Psoas muscle (tissue), 8 donors: ENCODE data around the gene SLC22A16. TPM values are rescaled to one million over a fixed set of nuclear protein-coding genes. Genes with fewer than 3 reads are reported as not detected.

Experiments
- ATAC-seq, 4 donors: fragments of 200-7000 bp; cut with Tn5 transposase; one replicate each; pipeline ENCODE4 v1.9.1; 2020; ENCODE audit warnings: moderate library complexity in 3 of 4, mild to moderate bottlenecking in 2 of 4
- DNase-seq, 2 donors: peaks; one replicate each; pipeline ENCODE4 v3.0.0-alpha.2; 2020
- H3K27ac ChIP-seq: fragments of 200-600 bp; one replicate; pipeline ENCODE4 v1.8.0; 2022
- H3K27me3 ChIP-seq, 3 donors: fragments of 200-600 bp in 1 of 3; one replicate each; pipeline versions ENCODE4 v1.6.1 to v1.8.0; 2013 to 2022; ENCODE audit warnings: low read length in 2 of 3, mild to moderate bottlenecking in 2 of 3, moderate library complexity in 1 of 3; ENCODE audit not compliant: insufficient read depth in 3 of 3
- H3K36me3 ChIP-seq, 2 donors: fragments of 200-600 bp in 1 of 2; one replicate each; pipeline versions ENCODE4 v1.6.1 to v1.8.0; 2013 to 2022; ENCODE audit warnings: low read depth in 1 of 2, mild to moderate bottlenecking in 1 of 2, moderate library complexity in 1 of 2; ENCODE audit not compliant: insufficient read depth in 1 of 2
- H3K4me1 ChIP-seq: fragments of 200-600 bp; one replicate; pipeline ENCODE4 v1.8.0; 2022
- H3K4me3 ChIP-seq: fragments of 200-600 bp; one replicate; pipeline ENCODE4 v1.8.0; 2022; ENCODE audit warnings: mild to moderate bottlenecking
- H3K9me3 ChIP-seq: fragments of 200-600 bp; one replicate; pipeline ENCODE4 v1.8.0; 2022
- CTCF ChIP-seq: fragments of 200-600 bp; IDR thresholded peaks from one replicate; pipeline ENCODE4 v1.8.0; 2022; ENCODE audit warnings: antibody characterized with exemption
- WGBS, 3 donors: extraction: QIAGEN DNeasy Blood & Tissue Kit; methylation state at CpG; one replicate each; pipeline versions ENCODE4 v1.1.6 to v1.1.7; 2013; 5-methylcytosine and 5-hydroxymethylcytosine counted together
- intact Hi-C, 2 donors: fragments of 100-400 bp; cut with DNase I; formaldehyde crosslinking; loops; one replicate each; pipeline versions ENCODE4 v1.11.0 to v1.14.2; 2022
- polyA plus RNA-seq, 3 donors: library from polyadenylated mRNA; stranded (reverse); fragments of 200-250 nt; gene quantifications; one replicate each; pipeline ENCODE4 v1.2.3, GENCODE V29; 2013
- total RNA-seq, 4 donors: library from RNA; stranded (reverse); fragmentation: NEBNext Ultra II Directional in 2 of 4; extraction: Animal tissue kit (Norgen Biotek cat#: 25700) in 2 of 4; gene quantifications; one replicate each; pipeline versions ENCODE4 v1.2.1 to v1.2.4, GENCODE V29; 2021 to 2023
- donor health status: healthy with polysubstance abuse.
- donor health status: DM: no; HTN: no; CAD: no; lungs with moderate emphysema.
- donor health status: Bipolar disorder and iron deficiency.
- donor health status: healthy.
- donor health status: DM: yes; HTN: yes; CAD: no.
- donor health status: DM: no; HTN: no; CAD: no.
- donor health status: DM: no; HTN: no; CAD: no.
- donor health status: DM: yes; HTN: yes; CAD: no.

SLC22A16 gene
- total and polyA plus RNA-seq, 7 donors, result 0.03 to 0.07 TPM; not detected in 5

GRCh38 chr6:110447761-110448160, 28.7 kb downstream of the SLC22A16 start:
- H3K9me3 ChIP-seq, result no peaks in the 10 kb centered on the region
- intact Hi-C loops, result no loop called here
- no peak overlapping the region for H3K4me3 ChIP-seq
- TF ChIP-seq CTCF, result no peak
- DNase-seq, result no peak
- no peak for ATAC-seq
- no peak overlapping the region for H3K27ac ChIP-seq
- H3K27me3 ChIP-seq, result no peaks in the 10 kb centered on the region
- no peaks in the 10 kb centered on the region for H3K4me1 ChIP-seq
- 92 to 94% (median 94%) methylated on average over 3 of the region's 3 CpGs for WGBS, 3 donors
- no peaks in the 10 kb centered on the region for H3K36me3 ChIP-seq

GRCh38 chr6:110446405-110446804, 30.0 kb downstream of the SLC22A16 start:
- no peak for ATAC-seq
- H3K27me3 ChIP-seq, result no peaks in the 10 kb centered on the region
- WGBS, 3 donors, result 81 to 85% (median 82%) methylated on average over 4 of the region's 4 CpGs
- TF ChIP-seq CTCF, result no peak
- no peak overlapping the region for H3K27ac ChIP-seq
- intact Hi-C loops, result no loop called here
- H3K4me3 ChIP-seq, result no peak overlapping the region
- H3K9me3 ChIP-seq, result no peaks in the 10 kb centered on the region
- H3K36me3 ChIP-seq, result no peaks in the 10 kb centered on the region
- no peaks in the 10 kb centered on the region for H3K4me1 ChIP-seq
- DNase-seq, result no peak

- WGBS, 3 donors, result 78 to 86% (median 83%) methylated on average over 4 of the region's 4 CpGs
- Histone ChIP-seq H3K4me3 (no peak overlapping the region), H3K9me3 (no peaks in the 10 kb centered on the region), H3K4me1 (no peaks in the 10 kb centered on the region), H3K36me3 (no peaks in the 10 kb centered on the region), H3K27me3 (no peaks in the 10 kb centered on the region), H3K27ac (no peak overlapping the region)
- DNase-seq (no peak), ATAC-seq (no peak)
- no peak for TF ChIP-seq CTCF
- intact Hi-C loops, result no loop called here
Observed at GRCh38 chr6:110440026-110440425, 36.4 kb downstream of the SLC22A16 start.

- H3K27ac ChIP-seq, result no peak overlapping the region
- intact Hi-C loops, result no loop called here
- H3K9me3 ChIP-seq, result no peaks in the 10 kb centered on the region
- no peaks in the 10 kb centered on the region for H3K36me3 ChIP-seq
- DNase-seq (no peak), ATAC-seq (no peak)
- H3K27me3 ChIP-seq, result no peaks in the 10 kb centered on the region
- TF ChIP-seq CTCF, result no peak
- H3K4me1 ChIP-seq, result no peaks in the 10 kb centered on the region
- WGBS, 3 donors, result 41 to 46% (median 44%) methylated on average over 5 of the region's 5 CpGs
- no peak overlapping the region for H3K4me3 ChIP-seq
Observed at GRCh38 chr6:110439356-110439755, 37.1 kb downstream of the SLC22A16 start.

DNA sequence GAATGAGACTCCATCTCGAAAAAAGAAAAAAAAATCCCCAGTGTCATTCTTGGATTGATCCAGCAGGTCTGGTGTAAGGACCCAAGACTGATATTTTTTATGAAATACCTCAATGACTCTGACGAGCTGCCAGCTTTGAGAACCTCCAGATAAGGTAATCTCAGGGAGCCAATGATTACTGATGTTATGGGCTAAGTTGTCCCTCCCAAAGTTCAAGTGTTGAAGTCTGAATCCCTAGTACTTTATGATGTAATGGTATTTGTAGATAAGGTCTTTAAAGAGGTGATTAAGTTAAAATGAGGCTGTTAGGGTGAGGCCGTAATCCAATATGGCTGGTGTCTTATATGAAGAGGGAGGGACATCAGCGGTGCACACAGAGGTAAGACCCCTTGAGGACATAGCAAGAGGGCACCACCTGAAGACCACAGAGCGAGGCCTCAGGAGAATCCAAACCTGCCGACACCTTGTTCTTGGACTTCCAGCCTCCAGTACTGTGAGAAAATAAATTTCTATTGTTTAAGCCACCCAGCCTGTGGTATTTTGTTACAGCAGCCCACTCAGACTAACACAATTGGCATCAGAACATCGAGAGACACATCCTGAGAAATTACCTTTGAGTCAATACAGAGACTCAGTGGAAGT, 41.3 kb downstream of the SLC22A16 start:
- no peaks in the 10 kb centered on the region for H3K4me1 ChIP-seq
- ATAC-seq (no peak), DNase-seq (no peak)
- no peaks in the 10 kb centered on the region for H3K36me3 ChIP-seq
- intact Hi-C loops, result no loop called here
- H3K9me3 ChIP-seq, result no peaks in the 10 kb centered on the region
- H3K4me3 ChIP-seq, result no peak overlapping the region
- WGBS, 3 donors, result 88 to 93% (median 89%) methylated on average over 7 of the region's 7 CpGs
- no peak overlapping the region for H3K27ac ChIP-seq
- TF ChIP-seq CTCF, result no peak
- H3K27me3 ChIP-seq, result peaks cover 0 to 4% (median 0%) of the 10 kb centered on the region in 3 donors
